Keratinocyte (primary cell): ENCODE data around the gene KCNH1. TPM values are rescaled to one million over a fixed set of nuclear protein-coding genes. Genes with fewer than 3 reads are reported as not detected.

Source experiments
- DNase-seq: peaks from one replicate; pipeline ENCODE4 v3.0.0-alpha.2; 2011; ENCODE audit warnings: low read depth, missing footprints, low spot score
- FAIRE-seq: peaks from 2 replicates; lab custom pipeline; 2011; peaks lifted over from hg19 to GRCh38; lab: Jason Lieb, UNC
- H2AFZ ChIP-seq: 2 replicates; pipeline ENCODE4 v1.6.0; 2012; ENCODE audit warnings: low read length, control low read depth, inconsistent platforms; ENCODE audit not compliant: control insufficient read depth
- H3K27ac ChIP-seq: 2 replicates; pipeline ENCODE4 v1.5.1; 2011; ENCODE audit warnings: low read length; ENCODE audit not compliant: control insufficient read depth, insufficient read depth
- H3K27me3 ChIP-seq: 3 replicates; pipeline ENCODE4 v1.6.0; 2011; ENCODE audit warnings: low read length; ENCODE audit not compliant: control insufficient read depth, insufficient read depth; ENCODE audit errors: extremely low read depth
- H3K36me3 ChIP-seq, 2 experiments: 2 replicates in 1 of 2; 3 replicates in 1 of 2; pipeline ENCODE4 v1.5.1; 2011; ENCODE audit warnings: low read length in 2 of 2, mild to moderate bottlenecking in 1 of 2; ENCODE audit not compliant: control insufficient read depth in 2 of 2, insufficient read depth in 2 of 2; ENCODE audit errors: extremely low read depth in 1 of 2
- H3K4me1 ChIP-seq: 3 replicates; pipeline ENCODE4 v1.5.1; 2011; ENCODE audit warnings: low read length; ENCODE audit not compliant: control insufficient read depth, insufficient read depth; ENCODE audit errors: extremely low read depth
- H3K4me2 ChIP-seq: 3 replicates; pipeline ENCODE4 v1.6.0; 2011; ENCODE audit warnings: low read depth, low read length; ENCODE audit not compliant: control insufficient read depth, insufficient read depth; ENCODE audit errors: extremely low read depth
- H3K4me3 ChIP-seq, 3 experiments: fragments of 200-600 bp in 1 of 3; sonication (generic) in 1 of 3; 2 replicates in 2 of 3; 3 replicates in 1 of 3; pipeline ENCODE4 v1.5.1; 2011 to 2016; ENCODE audit warnings: low read length in 3 of 3, mild to moderate bottlenecking in 3 of 3, control low read depth in 2 of 3, inconsistent platforms in 1 of 3, low read depth in 1 of 3, mixed read lengths in 1 of 3, mixed run types in 1 of 3, moderate library complexity in 1 of 3; ENCODE audit not compliant: control insufficient read depth in 2 of 3, insufficient read depth in 2 of 3; ENCODE audit errors: extremely low read depth in 1 of 3
- H3K79me2 ChIP-seq: 2 replicates; pipeline ENCODE4 v1.6.0; 2012; ENCODE audit warnings: low read length; ENCODE audit not compliant: control insufficient read depth, insufficient read depth
- H3K9ac ChIP-seq: 3 replicates; pipeline ENCODE4 v1.6.0; 2011; ENCODE audit warnings: low read length; ENCODE audit not compliant: control insufficient read depth, insufficient read depth; ENCODE audit errors: extremely low read depth
- H3K9me1 ChIP-seq: 3 replicates; pipeline ENCODE4 v1.6.0; 2011; ENCODE audit warnings: low read length; ENCODE audit not compliant: control insufficient read depth, insufficient read depth; ENCODE audit errors: extremely low read depth
- H3K9me3 ChIP-seq: 2 replicates; pipeline ENCODE4 v1.5.1; 2012; ENCODE audit warnings: low read depth, low read length; ENCODE audit not compliant: control insufficient read depth
- H4K20me1 ChIP-seq: 3 replicates; pipeline ENCODE4 v1.6.0; 2011; ENCODE audit warnings: low read length; ENCODE audit not compliant: control insufficient read depth, insufficient read depth; ENCODE audit errors: extremely low read depth
- EZH2 ChIP-seq: IDR thresholded peaks from one replicate; pipeline ENCODE4 v1.6.1; 2012; ENCODE audit warnings: inconsistent platforms, mild to moderate bottlenecking, low read length, moderate library complexity
- dilution Hi-C: fragments of 300-500 bp; cut with MboI; formaldehyde crosslinking; loops from one replicate; pipeline ENCODE4 v1.7.0; 2020; ENCODE audit warnings: low sequenced_read_pairs; ENCODE audit not compliant: extremely low pct_ligation_motif_present
- polyA plus RNA-seq, 5 experiments: library from polyadenylated mRNA; depleted of rRNA in 3 of 5; stranded (reverse) in 3 of 5; stranded (forward) in 1 of 5; unstranded in 1 of 5; fragments of >200 nt; gene quantifications; 1 replicate in 1 of 5; 2 replicates in 3 of 5; 3 replicates in 1 of 5; pipeline versions ENCODE4 v1.2.1 to v1.2.3, GENCODE V29; 2011 to 2012; ENCODE audit warnings: missing spikeins in 2 of 5, low read depth in 1 of 5, low replicate concordance in 1 of 5
- TF ChIP-seq, protein P1 (sequence below), 3 experiments: IDR thresholded peaks in 1 of 3; conservative IDR thresholded peaks in 1 of 3; optimal IDR thresholded peaks in 1 of 3; 2 replicates in 2 of 3; 3 replicates in 1 of 3; pipeline versions ENCODE3 to v1.5.1; 2011; ENCODE audit warnings: low read length in 3 of 3, mild to moderate bottlenecking in 3 of 3, moderate library complexity in 2 of 3, control low read depth in 1 of 3, inconsistent platforms in 1 of 3; ENCODE audit not compliant: insufficient read depth in 2 of 3; ENCODE audit errors: extremely low read depth in 1 of 3

Gene KCNH1
- polyA plus RNA-seq, 1 donor (not counting 4 experiments of a cell fraction or from before 2014, with no cell fraction given), result not detected

DNA sequence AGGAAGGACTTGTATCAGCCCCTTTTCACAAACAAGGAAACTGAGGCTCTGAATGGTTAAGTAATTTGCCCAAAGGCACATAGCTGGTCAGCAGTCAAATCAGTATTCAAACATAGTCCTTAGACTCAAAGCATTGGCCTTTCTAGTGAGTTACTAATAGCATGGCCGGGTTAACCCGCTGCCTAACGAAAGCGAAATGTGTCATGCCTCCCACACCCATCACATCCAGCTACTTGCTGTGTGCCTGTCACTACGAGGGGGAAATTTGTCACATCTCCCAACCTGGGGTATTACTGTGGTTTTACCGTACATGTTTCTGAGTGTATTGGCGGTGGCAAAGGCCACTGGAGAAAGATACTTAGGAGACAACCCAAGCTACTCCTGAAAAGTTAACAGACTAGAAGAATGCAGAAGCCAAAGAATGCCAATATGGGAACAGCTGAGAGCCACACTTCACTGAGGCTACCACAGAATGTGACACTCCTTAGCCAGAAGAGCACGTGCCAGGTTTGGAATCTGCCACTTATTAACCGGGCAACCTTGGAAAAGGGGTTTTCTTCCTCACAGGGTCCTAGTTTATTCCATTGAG, 363.5 kb downstream of the KCNH1 start:
- FAIRE-seq, result no peak

DNA sequence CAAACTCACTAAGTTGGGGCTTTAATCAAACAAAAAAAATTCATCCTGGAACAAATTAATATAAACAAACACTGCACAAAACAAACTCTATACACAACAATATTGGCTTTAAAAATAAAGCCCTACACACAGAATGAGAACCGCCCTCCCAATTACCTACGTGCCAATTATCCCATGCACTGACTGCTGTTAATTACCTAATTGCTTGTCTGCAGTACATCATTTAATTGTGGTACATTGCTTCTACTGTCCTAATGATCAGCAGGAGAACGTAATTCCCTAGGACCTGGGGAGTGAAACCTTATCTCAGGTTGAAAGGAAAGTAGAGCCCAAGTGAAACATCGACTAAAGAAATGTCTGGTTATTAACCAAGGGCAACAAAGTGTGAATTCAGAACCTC, 364.5 kb downstream of the KCNH1 start:
- TF ChIP-seq, protein P1, sequence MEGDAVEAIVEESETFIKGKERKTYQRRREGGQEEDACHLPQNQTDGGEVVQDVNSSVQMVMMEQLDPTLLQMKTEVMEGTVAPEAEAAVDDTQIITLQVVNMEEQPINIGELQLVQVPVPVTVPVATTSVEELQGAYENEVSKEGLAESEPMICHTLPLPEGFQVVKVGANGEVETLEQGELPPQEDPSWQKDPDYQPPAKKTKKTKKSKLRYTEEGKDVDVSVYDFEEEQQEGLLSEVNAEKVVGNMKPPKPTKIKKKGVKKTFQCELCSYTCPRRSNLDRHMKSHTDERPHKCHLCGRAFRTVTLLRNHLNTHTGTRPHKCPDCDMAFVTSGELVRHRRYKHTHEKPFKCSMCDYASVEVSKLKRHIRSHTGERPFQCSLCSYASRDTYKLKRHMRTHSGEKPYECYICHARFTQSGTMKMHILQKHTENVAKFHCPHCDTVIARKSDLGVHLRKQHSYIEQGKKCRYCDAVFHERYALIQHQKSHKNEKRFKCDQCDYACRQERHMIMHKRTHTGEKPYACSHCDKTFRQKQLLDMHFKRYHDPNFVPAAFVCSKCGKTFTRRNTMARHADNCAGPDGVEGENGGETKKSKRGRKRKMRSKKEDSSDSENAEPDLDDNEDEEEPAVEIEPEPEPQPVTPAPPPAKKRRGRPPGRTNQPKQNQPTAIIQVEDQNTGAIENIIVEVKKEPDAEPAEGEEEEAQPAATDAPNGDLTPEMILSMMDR (optimal IDR thresholded peaks at IDR 0.05 in 1 of 3, IDR thresholded peaks at IDR 0.05 in 1 of 3, conservative IDR thresholded peaks at IDR 0.05 in 1 of 3; ENCODE audit: extremely low read depth in 1 of 3, insufficient read depth in 2 of 3, low read length in 3 of 3), result no peak
- no peak for TF ChIP-seq EZH2
- H2AFZ ChIP-seq, result no peak overlapping the region
- no peak overlapping the region for H3K4me3 ChIP-seq
- no peaks in the 10 kb centered on the region for H3K36me3 ChIP-seq
- no peak overlapping the region for H3K4me2 ChIP-seq
- H3K79me2 ChIP-seq, result no peaks in the 10 kb centered on the region
- no peak overlapping the region for H3K9ac ChIP-seq
- H3K4me1 ChIP-seq, result no peaks in the 10 kb centered on the region
- H3K27ac ChIP-seq, result no peak overlapping the region
- H4K20me1 ChIP-seq, result no peaks in the 10 kb centered on the region
- H3K9me3 ChIP-seq, result no peaks in the 10 kb centered on the region
- H3K9me1 ChIP-seq, result no peaks in the 10 kb centered on the region
- dilution Hi-C loops, result no loop called here
- H3K27me3 ChIP-seq, result no peaks in the 10 kb centered on the region
- DNase-seq, result no peak
- no peak for FAIRE-seq

More for the DNA sequence above, 363.5 kb downstream of the KCNH1 start:
- no peaks in the 10 kb centered on the region for H4K20me1 ChIP-seq
- H3K36me3 ChIP-seq, result no peaks in the 10 kb centered on the region
- DNase-seq, result no peak
- H3K9me3 ChIP-seq, result no peaks in the 10 kb centered on the region
- no peak overlapping the region for H3K27ac ChIP-seq
- H3K27me3 ChIP-seq, result no peaks in the 10 kb centered on the region
- H3K9me1 ChIP-seq, result no peaks in the 10 kb centered on the region
- dilution Hi-C loops, result no loop called here
- H2AFZ ChIP-seq, result no peak overlapping the region
- H3K9ac ChIP-seq, result no peak overlapping the region
- no peaks in the 10 kb centered on the region for H3K4me1 ChIP-seq
- no peak overlapping the region for H3K4me2 ChIP-seq
- no peak for TF ChIP-seq EZH2
- TF ChIP-seq, protein P1 (optimal IDR thresholded peaks at IDR 0.05 in 1 of 3, IDR thresholded peaks at IDR 0.05 in 1 of 3, conservative IDR thresholded peaks at IDR 0.05 in 1 of 3; ENCODE audit: extremely low read depth in 1 of 3, insufficient read depth in 2 of 3, low read length in 3 of 3), result no peak
- no peaks in the 10 kb centered on the region for H3K79me2 ChIP-seq
- H3K4me3 ChIP-seq, result no peak overlapping the region
